Activated CD4-positive, alpha-beta T cell treated with anti-CD3 and anti-CD28 coated beads, Interleukin-2, amount 50 U/mL, for 1 hour (primary cell): ENCODE results near the gene MPND.
A peak's percentile ranks its signal among the peaks of the same experiment; 100 is the strongest.

ENCODE experiments used
- DNase-seq: peaks from one replicate; pipeline ENCODE4 v3.0.0-alpha.2; 2020

The MPND gene

DNA sequence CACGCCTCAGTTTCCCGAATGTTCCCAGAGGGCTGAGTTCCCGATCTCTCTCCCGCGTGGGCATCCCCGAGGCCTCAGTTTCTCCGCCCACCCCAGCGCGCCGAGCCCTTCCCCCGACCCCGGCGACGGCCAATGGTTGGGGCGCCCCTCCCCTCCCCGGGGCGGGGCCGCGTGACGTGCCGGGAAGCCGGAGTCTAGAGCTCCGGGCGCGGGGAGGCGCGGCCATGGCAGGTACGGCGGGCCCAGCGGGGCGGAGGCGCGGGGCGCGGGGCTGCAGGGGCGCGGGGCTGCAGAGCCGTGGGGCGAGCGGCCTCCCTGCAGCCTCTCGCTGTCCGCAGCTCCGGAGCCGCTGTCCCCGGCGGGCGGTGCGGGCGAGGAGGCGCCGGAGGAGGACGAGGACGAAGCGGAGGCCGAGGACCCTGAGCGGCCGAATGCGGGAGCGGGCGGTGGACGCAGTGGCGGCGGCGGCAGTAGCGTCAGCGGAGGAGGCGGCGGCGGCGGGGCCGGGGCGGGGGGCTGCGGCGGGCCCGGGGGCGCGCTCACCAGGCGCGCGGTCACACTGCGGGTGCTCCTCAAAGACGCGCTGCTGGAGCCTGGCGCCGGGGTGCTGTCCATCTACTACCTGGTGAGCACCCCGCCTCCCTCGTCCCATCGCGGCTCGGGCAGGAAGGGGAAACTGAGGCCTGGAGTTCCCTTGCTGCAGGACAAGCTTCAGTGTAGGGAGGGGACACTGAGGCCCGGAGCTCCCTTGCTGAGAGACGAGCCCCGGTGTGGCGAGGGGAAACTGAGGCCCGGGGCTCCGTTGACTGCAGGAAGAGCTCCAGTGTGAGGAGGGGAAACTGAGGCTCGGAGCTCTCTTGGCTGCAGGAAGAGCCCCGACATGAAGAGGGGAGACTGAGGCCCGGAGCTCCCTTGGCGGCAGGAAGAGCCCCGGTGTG lies at the start of gene MPND:
TSS of gene MPND (plus strand) at position 193 of the 938 bp plus-strand sequence. CDS start at position 225, 32 bp downstream.
- peak; percentile 92 for DNase-seq

GRCh38 chr19:4294389-4294788 lies 49.0 kb upstream of the MPND start:
- no peak for DNase-seq

GRCh38 chr19:4295972-4296771 lies 47.2 kb upstream of the MPND start:
- DNase-seq, result no peak

- no peak for DNase-seq
These were observed 45.2 kb upstream of the MPND start for GRCh38 chr19:4297901-4298809.

- no peak for DNase-seq
These were observed 44.4 kb upstream of the MPND start for GRCh38 chr19:4298810-4299550.

DNA sequence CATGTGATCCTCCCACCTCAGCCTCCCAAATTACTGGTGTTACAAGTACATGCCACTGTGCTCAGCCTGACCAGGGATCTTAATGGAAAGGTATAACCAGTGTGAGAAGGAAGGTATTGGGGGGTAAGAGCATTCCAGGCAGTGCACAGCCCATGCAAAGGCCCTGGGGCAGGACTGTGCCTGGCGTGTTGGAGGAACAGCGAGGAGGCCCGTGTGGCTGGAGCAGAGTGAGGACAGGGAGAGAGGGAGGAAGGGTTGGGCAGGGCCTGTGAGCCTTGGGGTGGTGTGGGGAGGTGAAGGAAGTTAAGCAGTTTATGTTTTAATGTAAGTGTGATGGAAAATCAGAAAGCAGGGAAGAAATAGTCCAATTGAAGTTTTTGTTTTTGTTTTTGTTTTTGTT lies 42.8 kb upstream of the MPND start:
- DNase-seq, result no peak

DNA sequence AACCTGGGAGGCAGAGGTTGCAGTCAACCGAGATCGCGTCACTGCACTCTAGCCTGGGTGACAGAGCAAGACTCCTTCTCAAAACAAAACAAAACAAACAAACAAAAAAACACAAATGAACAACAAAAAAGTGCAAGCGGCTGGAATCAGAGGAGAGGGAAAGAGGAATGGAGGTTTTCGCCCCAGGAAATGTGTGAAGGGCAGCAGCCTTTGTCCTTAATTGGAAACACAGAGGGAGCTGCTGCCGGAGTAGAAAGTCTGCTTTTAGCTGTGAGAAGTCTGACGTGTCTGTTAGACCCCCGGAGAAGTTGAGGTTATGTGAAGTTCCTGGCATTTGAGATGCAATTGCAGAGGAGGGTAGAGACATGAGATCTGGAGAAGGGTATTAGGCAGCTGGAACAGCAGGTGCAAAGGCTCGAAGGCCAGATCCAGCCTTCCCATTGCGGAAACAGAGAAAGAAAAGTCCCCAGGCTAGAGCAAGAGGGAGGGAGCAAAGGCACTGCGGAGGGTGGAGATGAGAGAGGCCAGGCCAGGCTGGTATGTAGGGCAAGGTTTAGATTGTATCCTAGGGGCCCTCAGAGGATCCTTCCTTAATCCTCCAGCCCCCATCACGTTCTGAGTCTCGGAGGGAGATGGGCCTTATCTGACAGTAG lies 41.6 kb upstream of the MPND start:
- DNase-seq, result no peak

GRCh38 chr19:4302243-4302640 lies 41.1 kb upstream of the MPND start, which contains the start of gene TMIGD2:
Gene TMIGD2 (minus strand): TSS chr19:4302389. CDS start chr19:4302385, 4 bp downstream.
- DNase-seq, result no peak

GRCh38 chr19:4303819-4304537 lies 39.4 kb upstream of the MPND start:
- no peak for DNase-seq

- DNase-seq, result peak; percentile 55
These were observed 38.7 kb upstream of the MPND start, which contains the start of gene FSD1 for GRCh38 chr19:4304538-4305256. Gene FSD1 (plus strand): TSS chr19:4304598. CDS start chr19:4304747, 149 bp downstream.

DNA sequence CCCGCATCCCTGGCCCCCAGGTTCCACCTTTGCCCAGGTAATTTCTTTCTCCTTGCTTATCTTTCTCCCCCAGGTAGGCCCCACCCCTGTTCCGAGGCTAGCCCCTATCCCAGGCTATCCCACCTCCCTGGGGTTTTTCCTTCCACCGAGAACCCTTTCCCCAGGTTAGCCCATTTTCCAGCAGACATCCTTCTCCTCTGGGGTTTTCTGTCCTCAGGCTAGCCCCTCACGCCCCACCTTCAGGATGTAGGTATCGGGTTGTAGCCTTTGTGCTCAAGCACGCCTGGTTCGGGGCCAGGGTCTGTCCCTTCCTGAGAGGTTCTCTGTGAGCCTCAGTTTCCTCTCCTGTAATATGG lies 38.1 kb upstream of the MPND start:
- DNase-seq, result no peak

DNA sequence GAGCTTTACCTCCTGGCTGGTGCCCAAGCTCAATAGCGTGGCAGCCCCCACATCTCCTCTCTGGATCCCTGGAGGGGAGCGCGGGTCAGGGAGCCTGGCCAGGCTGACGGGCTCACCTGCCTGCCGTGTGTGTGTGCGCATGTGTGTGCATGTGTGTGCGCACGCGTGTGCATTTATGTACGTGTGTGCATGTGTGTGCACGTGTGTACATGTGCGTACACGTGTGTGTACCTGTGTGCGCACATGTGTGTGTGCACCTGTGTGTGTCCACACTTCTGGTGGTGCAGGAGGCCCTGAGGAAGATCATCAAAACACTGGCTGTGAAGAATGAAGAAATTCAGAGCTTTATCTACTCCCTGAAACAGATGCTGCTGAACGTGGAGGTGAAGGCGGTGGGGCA lies 37.7 kb upstream of the MPND start:
- no peak for DNase-seq

- no peak for DNase-seq
These were observed 32.9 kb upstream of the MPND start for GRCh38 chr19:4310247-4311121.

DNA sequence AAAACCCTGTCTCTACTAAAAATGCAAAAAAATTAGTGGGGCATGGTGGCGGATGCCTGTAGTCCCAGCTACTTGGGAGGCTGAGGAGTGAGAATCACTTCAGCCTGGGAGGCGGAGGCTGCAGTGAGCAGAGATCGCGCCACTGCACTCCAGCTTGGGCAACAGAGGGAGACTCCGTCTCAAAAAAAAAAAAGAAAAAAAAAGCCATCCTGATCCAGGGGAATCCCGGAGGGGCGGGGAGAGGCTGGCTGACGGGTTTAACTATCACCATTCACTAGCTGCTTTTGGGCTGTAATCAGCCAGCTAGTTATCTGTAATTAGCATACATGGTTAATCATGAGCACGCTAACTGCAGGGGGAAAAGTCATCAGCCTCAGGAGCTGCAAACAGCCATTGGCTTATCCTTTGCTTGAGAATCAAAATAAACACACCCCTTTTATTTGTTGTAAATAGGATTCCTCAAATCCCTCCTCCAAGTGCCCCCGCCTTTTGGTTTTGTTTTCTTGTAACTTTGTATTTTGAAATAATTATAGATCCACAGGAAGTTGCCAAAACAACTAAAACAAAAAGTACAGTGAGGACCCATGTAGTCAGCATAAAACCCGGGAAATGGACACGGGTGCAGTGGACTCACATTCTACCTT lies 29.4 kb upstream of the MPND start:
- no peak for DNase-seq

DNA sequence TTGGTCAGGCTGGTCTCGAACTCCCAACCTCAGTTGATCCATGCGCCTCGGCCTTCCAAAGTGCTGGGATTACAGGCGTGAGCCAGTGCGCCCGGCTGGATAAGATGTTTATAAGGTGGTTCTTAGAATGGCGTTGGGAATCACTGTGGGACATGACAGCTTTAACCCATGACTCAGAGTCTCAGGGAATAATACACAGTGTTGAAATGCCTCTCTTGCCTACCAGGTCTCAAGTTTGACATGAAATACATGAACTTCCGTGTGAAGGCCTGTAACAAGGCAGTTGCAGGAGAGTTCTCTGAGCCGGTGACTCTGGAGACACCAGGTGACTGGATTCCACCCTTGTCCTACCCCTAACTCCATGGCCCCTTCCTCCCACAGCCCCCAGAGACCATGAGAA lies 26.4 kb upstream of the MPND start:
- no peak for DNase-seq

- no peak for DNase-seq
These were observed 24.9 kb upstream of the MPND start for GRCh38 chr19:4318460-4318859.

DNA sequence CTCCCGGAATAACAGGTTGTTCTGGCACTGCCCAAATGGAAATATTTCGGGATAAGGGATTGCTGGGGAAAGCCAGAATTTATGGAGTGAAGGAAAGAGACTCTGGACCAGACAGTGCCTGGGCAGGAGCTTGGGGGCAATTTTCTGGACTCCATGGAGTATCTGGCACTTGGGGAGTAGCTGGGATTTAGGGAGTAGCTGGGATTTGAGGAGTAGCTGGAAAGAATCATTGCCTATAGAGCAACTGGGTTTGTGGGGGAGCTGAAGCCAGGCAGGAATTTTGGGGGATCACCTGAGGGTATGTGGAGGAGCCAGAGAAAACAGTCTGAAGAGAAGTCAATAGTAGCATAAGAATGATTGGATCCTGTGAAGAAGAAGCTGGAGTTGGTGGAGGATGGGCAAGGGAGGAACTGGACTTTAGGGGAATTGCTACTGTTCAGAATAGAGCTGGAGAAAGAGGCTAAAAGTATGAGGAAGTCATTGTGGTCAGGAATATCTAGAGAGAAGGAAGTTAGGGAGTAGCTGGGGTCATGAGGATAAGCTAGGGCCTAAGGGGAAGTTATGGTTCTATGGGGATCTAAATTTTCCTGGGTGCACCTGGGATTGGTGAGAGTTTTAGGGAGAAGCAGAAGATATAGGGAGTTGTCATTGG lies 24.2 kb upstream of the MPND start:
- no peak for DNase-seq

DNA sequence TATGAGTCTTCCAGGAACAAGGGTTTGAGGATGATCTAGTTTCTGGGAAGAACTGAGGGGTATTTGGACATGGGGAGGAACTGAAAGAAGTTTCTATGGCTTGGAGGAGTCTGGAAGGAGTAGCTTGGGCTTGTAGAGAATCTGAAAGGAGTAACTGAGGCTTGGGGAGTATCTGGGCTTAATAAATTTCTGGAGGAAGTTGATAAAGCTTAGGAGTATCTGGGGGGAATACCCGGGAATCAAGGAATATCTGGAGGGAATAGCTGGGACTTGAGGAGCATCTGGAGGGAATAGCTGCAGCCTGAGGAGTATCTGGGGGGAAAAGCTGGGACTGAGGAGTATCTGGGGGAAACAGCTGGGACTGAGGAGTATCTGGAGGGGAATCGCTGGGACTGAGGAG lies 22.9 kb upstream of the MPND start:
- no peak for DNase-seq
